Breast epithelium (tissue), 3 donors: ENCODE results near the gene BGLAP.

Experiments used
- POLR2A ChIP-seq: fragments of 450-650 bp; IDR thresholded peaks from one replicate; pipeline ENCODE4 v1.6.1; 2016; ENCODE audit warnings: antibody characterized with exemption, mild to moderate bottlenecking, moderate library complexity
- TF ChIP-seq, protein P1 (sequence below), 3 donors: fragments of 450-650 bp; IDR thresholded peaks; one replicate each; pipeline ENCODE4 v1.5.1; 2016 to 2017; ENCODE audit warnings: antibody characterized with exemption in 3 of 3, mild to moderate bottlenecking in 3 of 3, moderate library complexity in 3 of 3

DNA sequence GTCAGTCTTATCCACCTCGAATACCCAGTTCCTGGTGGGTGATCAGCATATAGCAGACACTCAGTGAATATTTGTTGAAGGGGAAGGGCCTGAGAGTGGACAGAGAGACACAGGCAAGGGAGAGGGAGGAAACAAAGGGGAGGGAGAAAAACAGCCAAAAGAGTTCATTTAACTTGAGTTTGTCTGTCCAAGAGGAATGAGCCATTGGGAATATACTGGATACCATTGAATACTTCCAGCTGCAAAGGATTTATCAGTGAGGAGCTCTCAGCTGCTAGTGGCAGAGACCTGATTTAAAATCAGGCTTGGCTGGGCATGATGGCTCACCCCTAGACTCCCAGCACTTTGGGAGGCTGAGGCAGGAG is 11.5 kb upstream of the BGLAP start:
- TF ChIP-seq, protein P1, sequence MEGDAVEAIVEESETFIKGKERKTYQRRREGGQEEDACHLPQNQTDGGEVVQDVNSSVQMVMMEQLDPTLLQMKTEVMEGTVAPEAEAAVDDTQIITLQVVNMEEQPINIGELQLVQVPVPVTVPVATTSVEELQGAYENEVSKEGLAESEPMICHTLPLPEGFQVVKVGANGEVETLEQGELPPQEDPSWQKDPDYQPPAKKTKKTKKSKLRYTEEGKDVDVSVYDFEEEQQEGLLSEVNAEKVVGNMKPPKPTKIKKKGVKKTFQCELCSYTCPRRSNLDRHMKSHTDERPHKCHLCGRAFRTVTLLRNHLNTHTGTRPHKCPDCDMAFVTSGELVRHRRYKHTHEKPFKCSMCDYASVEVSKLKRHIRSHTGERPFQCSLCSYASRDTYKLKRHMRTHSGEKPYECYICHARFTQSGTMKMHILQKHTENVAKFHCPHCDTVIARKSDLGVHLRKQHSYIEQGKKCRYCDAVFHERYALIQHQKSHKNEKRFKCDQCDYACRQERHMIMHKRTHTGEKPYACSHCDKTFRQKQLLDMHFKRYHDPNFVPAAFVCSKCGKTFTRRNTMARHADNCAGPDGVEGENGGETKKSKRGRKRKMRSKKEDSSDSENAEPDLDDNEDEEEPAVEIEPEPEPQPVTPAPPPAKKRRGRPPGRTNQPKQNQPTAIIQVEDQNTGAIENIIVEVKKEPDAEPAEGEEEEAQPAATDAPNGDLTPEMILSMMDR (IDR thresholded peaks at IDR 0.05): no peak
- TF ChIP-seq POLR2A: no peak
